Large intestine (tissue), 3 donors: ENCODE measurements around the gene MGAT5B. TPM values are rescaled to one million over a fixed set of nuclear protein-coding genes. Genes with fewer than 3 reads are reported as not detected.
"Not testable (repeated sequence)": the region's sequence is repeated elsewhere in the genome, so short reads cannot be mapped to it uniquely, and the experiment has no call there.

Experiments used
- DNase-seq, 2 donors: peaks; one replicate each; pipeline versions ENCODE4 v3.0.0 to v3.0.0-alpha.2; 2013
- H3K27ac ChIP-seq: one replicate; pipeline ENCODE4 v1.5.1; 2013; ENCODE audit warnings: low read length
- H3K27me3 ChIP-seq: 2 replicates; pipeline ENCODE4 v1.6.1; 2013; ENCODE audit warnings: low read length; ENCODE audit not compliant: control insufficient read depth, insufficient read depth
- H3K36me3 ChIP-seq: 2 replicates; pipeline ENCODE4 v1.6.1; 2013; ENCODE audit warnings: low read length; ENCODE audit not compliant: control insufficient read depth, insufficient read depth
- H3K4me1 ChIP-seq: one replicate; pipeline ENCODE4 v1.6.1; 2013; ENCODE audit warnings: low read length; ENCODE audit not compliant: control insufficient read depth, insufficient read depth
- H3K4me3 ChIP-seq: one replicate; pipeline ENCODE4 v1.5.1; 2013; ENCODE audit warnings: low read length
- H3K9me3 ChIP-seq: one replicate; pipeline ENCODE4 v1.6.1; 2013; ENCODE audit warnings: mild to moderate bottlenecking, low read depth, low read length, moderate library complexity; ENCODE audit not compliant: control insufficient read depth
- WGBS: methylation state at CpG from one replicate; pipeline ENCODE4 v1.1.5; 2013; ENCODE audit warnings: low lambda C conversion rate; ENCODE audit not compliant: insufficient coverage; 5-methylcytosine and 5-hydroxymethylcytosine counted together
- polyA plus RNA-seq: library from polyadenylated mRNA; unstranded; fragments of 120-200 nt; gene quantifications from one replicate; pipeline ENCODE4 v1.2.1, GENCODE V29; 2013

MGAT5B gene
- polyA plus RNA-seq, 1 donor: 1.4 TPM

DNA sequence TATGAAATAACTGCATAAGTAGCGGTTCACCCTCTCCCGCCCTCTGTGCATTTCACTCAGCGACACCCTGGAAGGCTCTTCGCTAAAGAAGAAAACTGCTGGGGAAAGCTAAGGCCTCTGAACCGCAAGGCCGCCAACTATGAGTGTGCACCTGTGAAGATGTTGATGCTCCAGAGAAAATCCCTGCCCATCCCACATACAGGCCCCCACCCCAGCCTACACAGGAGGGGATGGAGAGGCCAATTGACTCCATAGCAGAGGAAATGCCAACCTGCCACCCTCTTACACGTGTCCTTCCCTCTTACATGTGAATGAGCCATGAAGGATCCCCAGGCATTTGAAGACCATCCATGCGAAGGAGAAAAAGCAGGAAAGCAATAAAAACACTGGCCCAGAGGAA lies 104.8 kb downstream of the MGAT5B start:
- peaks cover 5% of the 10 kb centered on the region for H3K9me3 ChIP-seq
- no peak for DNase-seq
- H3K4me3 ChIP-seq: no peak overlapping the region
- H3K27ac ChIP-seq: no peak overlapping the region
- peaks cover 34% of the 10 kb centered on the region for H3K27me3 ChIP-seq
- no peaks in the 10 kb centered on the region for H3K36me3 ChIP-seq
- H3K4me1 ChIP-seq: peaks cover 6% of the 10 kb centered on the region
- WGBS: 86% methylated on average over 1 of the region's 8 CpGs

DNA sequence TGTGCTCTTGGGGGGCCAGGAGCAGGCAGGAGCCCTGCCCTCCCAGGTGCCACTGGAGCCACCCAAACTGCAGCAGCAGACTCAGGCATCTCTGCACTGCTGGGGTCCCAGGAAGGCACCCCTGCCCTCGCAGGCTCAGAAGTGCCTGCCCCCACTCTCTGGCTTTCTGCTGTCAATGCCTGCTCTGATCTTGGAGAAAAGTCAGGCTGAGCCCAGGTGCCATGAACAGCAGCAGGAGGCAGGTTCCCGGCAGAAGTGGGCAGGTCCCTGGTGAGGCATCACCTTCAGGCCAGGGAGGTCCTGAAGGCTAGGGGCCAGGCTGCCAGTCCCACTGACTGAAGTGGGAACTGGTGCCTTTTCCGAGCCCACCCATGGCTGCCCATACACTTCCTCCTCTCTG lies 106.5 kb downstream of the MGAT5B start:
- Histone ChIP-seq H3K27me3 (peaks cover 17% of the 10 kb centered on the region), H3K4me3 (no peak overlapping the region), H3K36me3 (no peaks in the 10 kb centered on the region), H3K9me3 (peaks cover 5% of the 10 kb centered on the region), H3K4me1 (no peaks in the 10 kb centered on the region), H3K27ac (no peak overlapping the region)
- WGBS: no CpG with 5 or more reads among the region's 3 CpGs
- DNase-seq: no peak

DNA sequence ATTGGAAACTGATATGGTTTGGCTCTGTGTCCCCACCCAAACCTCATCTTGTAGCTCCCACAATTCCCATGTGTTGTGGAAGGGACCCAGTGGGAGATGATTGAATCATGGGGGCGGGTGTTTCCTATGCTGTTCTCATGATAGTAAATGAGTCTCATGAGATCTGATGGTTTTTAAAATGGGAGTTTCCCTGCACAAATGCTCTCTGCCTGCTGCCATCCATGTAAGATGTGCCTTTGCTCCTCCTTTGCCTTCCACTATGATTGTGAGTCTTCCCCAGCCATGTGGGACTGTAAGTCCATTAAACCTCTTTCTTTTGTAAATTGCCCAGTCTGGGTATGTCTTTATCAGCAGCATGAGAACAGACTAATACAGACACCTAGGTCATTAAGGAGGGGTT lies 109.8 kb downstream of the MGAT5B start:
- H3K27me3 ChIP-seq, H3K4me1 ChIP-seq, H3K9me3 ChIP-seq, H3K27ac ChIP-seq, H3K4me3 ChIP-seq, DNase-seq, H3K36me3 ChIP-seq: not testable (repeated sequence)
- WGBS: no CpG with 5 or more reads among the region's 1 CpG

DNA sequence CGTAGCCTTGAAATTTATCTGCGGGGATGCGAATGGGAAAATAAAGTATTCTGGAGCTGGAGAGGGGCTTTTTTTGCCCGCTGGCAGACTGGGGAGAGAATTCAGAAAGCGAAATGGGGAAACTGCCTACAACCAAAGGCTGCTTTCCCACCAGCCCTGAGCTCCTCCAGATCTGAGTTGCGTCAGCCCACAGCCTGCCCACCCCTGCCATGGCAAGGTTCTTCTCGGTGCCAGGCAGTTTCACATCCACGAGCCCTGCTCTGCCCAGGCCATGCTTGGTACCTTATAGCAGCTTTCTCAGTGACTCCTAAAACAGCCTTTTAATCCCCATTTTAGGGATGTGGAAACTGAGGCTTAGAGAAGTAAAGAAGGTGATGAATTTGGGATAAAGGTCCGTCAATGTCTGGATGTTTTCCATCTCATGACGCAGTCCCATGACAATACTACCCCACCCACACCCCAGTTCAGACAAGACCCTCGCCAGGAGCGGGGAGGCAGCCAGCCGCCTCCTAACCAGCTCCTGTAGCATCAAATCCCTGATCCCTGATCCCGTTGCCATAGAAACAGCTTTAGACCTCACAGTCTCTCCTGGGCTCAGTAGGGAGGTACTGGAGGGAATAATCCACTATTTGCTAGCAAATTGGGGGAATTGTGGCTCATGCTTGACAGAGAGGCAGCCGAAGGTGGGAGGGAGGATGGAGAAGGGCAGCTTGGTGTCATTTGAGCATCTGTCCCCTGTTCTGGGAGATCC lies 113.5 kb downstream of the MGAT5B start:
- Histone ChIP-seq H3K27ac (no peak overlapping the region), H3K4me3 (no peak overlapping the region)

DNA sequence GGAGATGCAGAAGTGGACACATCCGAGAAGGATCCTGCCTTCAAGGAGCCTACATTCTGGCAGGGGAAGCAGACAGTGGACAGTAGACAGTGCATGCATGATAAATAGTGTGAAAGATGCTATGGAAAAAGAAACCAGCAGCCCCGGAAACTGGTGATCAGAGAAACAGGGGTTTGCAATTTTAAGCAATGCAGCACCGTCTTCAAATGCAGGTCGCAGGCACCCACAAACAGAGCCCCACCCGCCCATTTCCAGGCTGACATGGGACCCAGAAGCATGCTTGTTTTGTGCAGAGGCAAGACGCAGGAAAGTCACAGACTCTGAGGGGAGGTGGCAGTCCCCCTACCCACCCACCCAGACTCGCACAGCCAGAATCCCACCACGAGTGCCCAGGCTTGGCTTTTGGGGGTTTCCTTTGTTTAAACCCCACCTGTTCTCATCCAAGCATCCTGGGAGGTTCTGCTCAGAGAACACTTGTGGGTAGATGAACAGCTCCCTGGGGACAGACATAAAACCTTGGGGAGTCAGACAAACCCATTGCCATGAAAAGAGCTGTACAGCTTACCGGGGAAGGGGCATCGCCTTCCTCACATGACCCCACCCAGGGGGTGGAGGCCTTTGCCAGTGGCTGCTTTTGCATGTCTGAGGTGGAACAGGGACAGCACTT lies 114.3 kb downstream of the MGAT5B start:
- no peak for DNase-seq
- WGBS: no CpG with 5 or more reads among the region's 10 CpGs
- H3K36me3 ChIP-seq: no peaks in the 10 kb centered on the region
- no peaks in the 10 kb centered on the region for H3K9me3 ChIP-seq
- H3K27me3 ChIP-seq: no peaks in the 10 kb centered on the region
- no peak overlapping the region for H3K4me3 ChIP-seq
- H3K27ac ChIP-seq: no peak overlapping the region
- H3K4me1 ChIP-seq: no peaks in the 10 kb centered on the region

More for the DNA sequence above, 113.5 kb downstream of the MGAT5B start:
- no peaks in the 10 kb centered on the region for H3K9me3 ChIP-seq
- no peaks in the 10 kb centered on the region for H3K36me3 ChIP-seq
- H3K4me1 ChIP-seq: no peaks in the 10 kb centered on the region
- H3K27me3 ChIP-seq: no peaks in the 10 kb centered on the region
- 94% methylated on average over 3 of the region's 15 CpGs for WGBS
- DNase-seq: no peak

DNA sequence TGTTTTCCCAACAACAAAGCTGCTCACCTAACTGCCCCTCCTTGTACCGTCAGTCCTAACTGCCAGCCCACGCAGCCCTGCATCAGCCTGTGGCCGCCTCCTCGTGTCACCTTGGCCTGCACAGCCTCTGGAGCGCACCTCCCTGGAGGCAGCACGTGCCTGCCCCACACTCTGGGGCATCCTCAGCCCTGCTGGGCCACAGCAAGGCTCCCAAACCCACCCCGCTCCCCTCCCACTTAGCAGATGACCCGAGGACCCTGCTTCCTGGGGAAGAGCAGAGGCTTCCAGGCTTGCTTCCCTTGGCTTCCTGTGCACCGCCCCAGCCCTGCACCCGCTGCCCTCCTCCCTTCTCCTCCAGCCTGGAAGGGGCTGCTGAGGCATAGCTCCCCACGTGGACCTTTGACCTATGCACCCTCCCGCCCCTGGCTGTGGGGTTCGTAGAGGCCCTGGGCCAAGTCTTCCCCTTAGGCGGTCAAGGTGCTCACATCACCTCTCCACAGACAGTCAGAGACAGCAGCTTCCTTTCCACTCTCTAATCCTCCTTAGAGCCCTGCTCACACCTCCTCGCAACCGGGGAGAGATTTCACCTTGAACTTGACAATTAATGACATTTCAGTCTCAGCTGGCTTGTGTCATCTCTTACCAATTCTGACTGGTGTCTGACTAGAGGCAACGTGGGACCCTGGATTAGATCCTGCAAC lies 115.0 kb downstream of the MGAT5B start:
- DNase-seq: no peak
- H3K36me3 ChIP-seq: no peaks in the 10 kb centered on the region
- WGBS: 70% methylated on average over 2 of the region's 17 CpGs
- no peaks in the 10 kb centered on the region for H3K27me3 ChIP-seq
- no peak overlapping the region for H3K27ac ChIP-seq
- no peak overlapping the region for H3K4me3 ChIP-seq
- H3K9me3 ChIP-seq: no peaks in the 10 kb centered on the region
- H3K4me1 ChIP-seq: no peaks in the 10 kb centered on the region

DNA sequence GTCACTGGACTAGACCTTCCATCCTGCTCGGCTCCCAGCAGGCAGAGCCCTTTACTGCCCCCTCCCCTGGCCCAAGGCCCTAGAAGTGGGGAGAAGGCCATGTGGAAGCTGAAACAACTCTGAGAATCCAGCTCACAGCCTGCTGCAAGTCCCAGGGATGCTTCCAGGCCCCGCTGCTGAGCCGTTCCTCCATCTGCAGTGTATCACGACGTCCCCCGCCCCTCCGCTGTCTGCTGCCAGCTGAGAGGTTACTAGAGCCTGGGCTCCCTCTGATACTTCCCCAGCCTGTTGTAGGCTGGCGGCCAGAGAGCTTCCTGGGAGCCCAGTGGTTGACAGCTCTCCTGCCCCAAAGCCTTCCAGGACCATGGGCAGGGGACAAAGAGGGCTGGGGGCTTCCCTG lies 118.2 kb downstream of the MGAT5B start:
- H3K4me3 ChIP-seq: no peak overlapping the region
- no CpG with 5 or more reads among the region's 8 CpGs for WGBS
- no peaks in the 10 kb centered on the region for H3K36me3 ChIP-seq
- H3K27me3 ChIP-seq: no peaks in the 10 kb centered on the region
- no peaks in the 10 kb centered on the region for H3K4me1 ChIP-seq
- no peak overlapping the region for H3K27ac ChIP-seq
- no peaks in the 10 kb centered on the region for H3K9me3 ChIP-seq
- peak; percentile 13 to 24 for DNase-seq

DNA sequence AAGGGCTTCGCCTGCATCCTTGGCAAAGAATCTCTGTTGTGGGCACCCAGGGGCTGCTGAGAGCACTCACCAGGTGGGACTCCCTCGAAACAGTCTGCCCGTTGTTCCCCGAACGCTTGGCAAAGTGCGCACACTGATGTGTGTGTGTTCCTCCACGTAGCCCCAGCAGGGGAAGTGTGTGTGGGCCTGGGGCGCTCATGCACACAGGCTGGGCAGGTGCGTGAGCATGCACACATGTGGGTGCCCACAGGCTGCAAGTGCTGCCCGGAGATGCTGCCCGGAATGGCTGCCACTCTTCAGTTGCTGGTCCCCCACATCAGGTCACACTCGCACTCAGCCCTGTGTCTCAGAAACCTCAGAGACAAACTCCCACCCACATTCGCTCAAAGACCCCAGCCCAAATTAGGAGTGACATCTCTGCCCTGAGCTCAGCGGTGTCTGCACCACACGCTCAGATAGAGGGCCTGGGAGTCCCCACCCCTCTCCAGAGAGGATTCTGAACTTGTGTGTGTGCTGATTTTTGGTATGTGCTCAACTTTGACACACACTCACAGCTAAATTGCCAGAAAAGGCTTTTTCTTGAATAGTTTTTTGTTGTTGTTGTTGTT lies 119.4 kb downstream of the MGAT5B start:
- no peaks in the 10 kb centered on the region for H3K9me3 ChIP-seq
- no peak overlapping the region for H3K27ac ChIP-seq
- no peak for DNase-seq
- H3K36me3 ChIP-seq: no peaks in the 10 kb centered on the region
- WGBS: no CpG with 5 or more reads among the region's 15 CpGs
- H3K4me1 ChIP-seq: no peaks in the 10 kb centered on the region
- H3K4me3 ChIP-seq: no peak overlapping the region
- H3K27me3 ChIP-seq: no peaks in the 10 kb centered on the region

DNA sequence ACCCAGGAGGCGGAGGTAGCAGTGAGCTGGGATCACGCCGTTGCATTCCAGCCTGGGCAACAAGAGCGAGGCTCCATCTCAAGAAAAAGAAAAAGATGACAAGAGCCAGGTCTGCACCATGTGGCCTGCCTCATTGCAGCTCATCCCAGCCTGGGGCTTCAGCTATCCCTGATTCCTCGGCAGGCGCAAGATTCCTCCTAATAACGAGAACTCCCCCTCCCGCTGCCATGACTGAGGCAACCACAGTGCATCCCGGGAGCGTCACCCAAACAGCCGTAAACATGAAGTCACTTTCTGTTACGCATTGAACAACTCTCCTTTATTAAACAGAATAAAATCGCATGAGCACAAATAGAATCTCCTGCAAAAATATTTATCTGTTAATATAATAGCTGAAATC lies 120.6 kb downstream of the MGAT5B start:
- no peaks in the 10 kb centered on the region for H3K36me3 ChIP-seq

DNA sequence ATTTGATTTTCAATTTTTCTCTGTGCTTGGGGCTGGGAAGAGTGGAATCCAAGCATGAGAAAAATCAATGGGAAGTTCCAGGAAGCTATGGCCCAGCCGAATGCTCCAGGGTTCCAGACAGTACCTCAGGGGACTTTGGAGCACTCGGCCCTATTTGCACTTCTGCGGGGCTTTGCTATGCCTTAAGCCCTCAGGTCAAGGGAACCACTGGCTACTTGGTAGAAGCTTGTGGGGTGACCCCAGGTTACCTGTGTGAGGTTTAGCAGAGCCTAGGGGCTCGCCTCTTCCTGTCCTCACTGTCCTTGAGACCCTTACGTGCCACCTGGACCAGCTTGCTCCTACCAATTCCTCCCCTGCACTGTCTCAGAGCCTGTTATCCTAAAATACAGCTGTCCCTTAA lies 121.3 kb downstream of the MGAT5B start:
- Histone ChIP-seq H3K27me3 (no peaks in the 10 kb centered on the region), H3K36me3 (no peaks in the 10 kb centered on the region), H3K9me3 (no peaks in the 10 kb centered on the region), H3K27ac (no peak overlapping the region), H3K4me1 (no peaks in the 10 kb centered on the region), H3K4me3 (no peak overlapping the region)
- no peak for DNase-seq
- no CpG with 5 or more reads among the region's 5 CpGs for WGBS

More for the DNA sequence above, 120.6 kb downstream of the MGAT5B start:
- Histone ChIP-seq H3K4me1 (no peaks in the 10 kb centered on the region), H3K9me3 (no peaks in the 10 kb centered on the region), H3K27ac (no peak overlapping the region), H3K27me3 (no peaks in the 10 kb centered on the region), H3K4me3 (no peak overlapping the region)
- no CpG with 5 or more reads among the region's 13 CpGs for WGBS
- no peak for DNase-seq
